ENCODE measurements around the gene HJV. TPM values are rescaled to one million over a fixed set of nuclear protein-coding genes. Genes with fewer than 3 reads are reported as not detected.

Gene HJV
- total and polyA plus RNA-seq, 4 donors = not detected

DNA sequence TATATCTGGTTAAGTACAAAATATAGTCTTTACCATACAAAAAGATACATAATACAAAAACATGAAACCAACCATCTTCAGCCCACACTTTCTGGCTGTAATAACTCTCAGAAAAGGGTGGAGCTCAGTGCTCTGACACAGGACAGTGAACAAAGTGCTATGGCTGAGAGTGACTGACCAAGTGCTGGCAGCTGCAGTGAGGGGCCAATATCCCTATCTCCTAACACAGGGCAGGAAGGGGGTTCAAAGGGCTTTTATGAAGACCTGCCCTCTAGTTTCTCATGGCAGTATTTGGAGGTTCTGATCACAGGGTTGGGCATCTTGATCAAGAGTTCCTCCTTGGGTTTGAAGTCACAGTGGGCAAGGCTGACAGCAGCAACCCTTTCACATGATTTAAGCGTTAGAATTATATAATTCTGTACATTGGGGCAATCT lies 29.0 kb downstream of the HJV start:
- no peak overlapping the region for H3K4me3 ChIP-seq (ENCODE audit: low read length in 2 of 2)
- no peaks in the 10 kb centered on the region for H3K27me3 ChIP-seq (ENCODE audit: control insufficient read depth in 1 of 2, insufficient read depth in 2 of 2, low read length in 1 of 2)
- peak overlapping the region; percentile 28 to 62 for H3K27ac ChIP-seq (ENCODE audit: low read depth in 1 of 2, low read length in 2 of 2)
- peaks cover 6 to 8% of the 10 kb centered on the region in 2 donors for H3K36me3 ChIP-seq (ENCODE audit: control insufficient read depth in 1 of 2, insufficient read depth in 2 of 2, low read length in 1 of 2)
- no peaks in the 10 kb centered on the region for H3K9me3 ChIP-seq (ENCODE audit: control insufficient read depth, low read length)
- peaks cover 8 to 20% of the 10 kb centered on the region in 2 donors for H3K4me1 ChIP-seq (ENCODE audit: control insufficient read depth in 1 of 2, insufficient read depth in 2 of 2, low read length in 2 of 2)
- DNase-seq = no peak
- 71 to 80% methylated on average over 1 of the region's 1 CpG for WGBS, 2 donors
- ATAC-seq (ENCODE audit: low FRiP score) = no peak
- intact Hi-C loops (cut with DNase I) = no loop called here

GRCh38 chr1:145991735-145992412 lies 29.7 kb downstream of the HJV start:
- Histone ChIP-seq H3K27ac (ENCODE audit: low read depth in 1 of 2, low read length in 2 of 2) (peak overlapping the region in 1 of 2 donors; percentile 32), H3K36me3 (ENCODE audit: control insufficient read depth in 1 of 2, insufficient read depth in 2 of 2, low read length in 1 of 2) (peaks cover 6 to 8% of the 10 kb centered on the region in 2 donors), H3K27me3 (ENCODE audit: control insufficient read depth in 1 of 2, insufficient read depth in 2 of 2, low read length in 1 of 2) (no peaks in the 10 kb centered on the region), H3K9me3 (ENCODE audit: control insufficient read depth, low read length) (no peaks in the 10 kb centered on the region), H3K4me1 (ENCODE audit: control insufficient read depth in 1 of 2, insufficient read depth in 2 of 2, low read length in 2 of 2) (peaks cover 8 to 20% of the 10 kb centered on the region in 2 donors), H3K4me3 (ENCODE audit: low read length in 2 of 2) (no peak overlapping the region)
- ATAC-seq (ENCODE audit: low FRiP score) (no peak), DNase-seq (no peak)
- 79 to 80% methylated on average over 10 of the region's 10 CpGs for WGBS, 2 donors
- intact Hi-C loops (cut with DNase I) = no loop called here

GRCh38 chr1:145990249-145990855 lies 31.2 kb downstream of the HJV start:
- no peak for ATAC-seq (ENCODE audit: low FRiP score)
- Histone ChIP-seq H3K27ac (ENCODE audit: low read depth in 1 of 2, low read length in 2 of 2) (no peak overlapping the region), H3K4me3 (ENCODE audit: low read length in 2 of 2) (no peak overlapping the region), H3K27me3 (ENCODE audit: control insufficient read depth in 1 of 2, insufficient read depth in 2 of 2, low read length in 1 of 2) (no peaks in the 10 kb centered on the region), H3K9me3 (ENCODE audit: control insufficient read depth, low read length) (no peaks in the 10 kb centered on the region), H3K4me1 (ENCODE audit: control insufficient read depth in 1 of 2, insufficient read depth in 2 of 2, low read length in 2 of 2) (peaks cover 8 to 20% of the 10 kb centered on the region in 2 donors), H3K36me3 (ENCODE audit: control insufficient read depth in 1 of 2, insufficient read depth in 2 of 2, low read length in 1 of 2) (peaks cover 6 to 8% of the 10 kb centered on the region in 2 donors)
- no peak for DNase-seq
- 92 to 94% methylated on average over 7 of the region's 7 CpGs for WGBS, 2 donors
- intact Hi-C loops (cut with DNase I) = no loop called here

- WGBS, 2 donors = 76 to 84% methylated on average over 5 of the region's 5 CpGs
- DNase-seq (no peak), ATAC-seq (ENCODE audit: low FRiP score) (no peak)
- H3K4me1 ChIP-seq (ENCODE audit: control insufficient read depth in 1 of 2, insufficient read depth in 2 of 2, low read length in 2 of 2) = peaks cover 0 to 14% of the 10 kb centered on the region in 2 donors
- peaks cover 0 to 4% of the 10 kb centered on the region in 2 donors for H3K36me3 ChIP-seq (ENCODE audit: control insufficient read depth in 1 of 2, insufficient read depth in 2 of 2, low read length in 1 of 2)
- intact Hi-C loops (cut with DNase I) = no loop called here
- no peaks in the 10 kb centered on the region for H3K9me3 ChIP-seq (ENCODE audit: control insufficient read depth, low read length)
- H3K4me3 ChIP-seq (ENCODE audit: low read length in 2 of 2) = no peak overlapping the region
- H3K27ac ChIP-seq (ENCODE audit: low read depth in 1 of 2, low read length in 2 of 2) = no peak overlapping the region
- H3K27me3 ChIP-seq (ENCODE audit: control insufficient read depth in 1 of 2, insufficient read depth in 2 of 2, low read length in 1 of 2) = no peaks in the 10 kb centered on the region
Measured at GRCh38 chr1:145988773-145989172, 32.8 kb downstream of the HJV start.

DNA sequence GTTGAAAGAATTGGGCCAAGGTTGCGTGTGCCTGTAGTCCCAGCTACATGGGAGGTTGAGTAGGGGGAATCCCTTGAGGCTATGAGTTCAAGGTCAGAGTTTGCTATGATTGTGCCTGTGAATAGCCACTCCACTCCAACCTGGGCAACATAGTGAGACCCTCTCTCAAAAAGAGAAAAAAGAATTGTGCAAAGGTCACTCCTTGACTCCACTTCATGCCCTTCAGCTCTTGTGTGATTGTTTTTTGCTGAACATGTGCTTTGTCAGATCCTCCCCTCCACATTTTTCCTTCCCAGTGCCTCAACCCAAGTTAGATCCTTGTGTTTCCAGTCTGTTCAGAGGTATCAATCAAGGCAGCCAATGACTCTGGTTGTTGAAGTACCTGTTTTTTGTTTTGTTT lies 33.6 kb downstream of the HJV start:
- no peak for DNase-seq
- H3K36me3 ChIP-seq (ENCODE audit: control insufficient read depth in 1 of 2, insufficient read depth in 2 of 2, low read length in 1 of 2) = no peaks in the 10 kb centered on the region
- H3K27ac ChIP-seq (ENCODE audit: low read depth in 1 of 2, low read length in 2 of 2) = no peak overlapping the region
- H3K9me3 ChIP-seq (ENCODE audit: control insufficient read depth, low read length) = no peaks in the 10 kb centered on the region
- ATAC-seq (ENCODE audit: low FRiP score) = no peak
- no peak overlapping the region for H3K4me3 ChIP-seq (ENCODE audit: low read length in 2 of 2)
- intact Hi-C loops (cut with DNase I) = no loop called here
- 100% methylated on average over 1 of the region's 1 CpG for WGBS, 2 donors
- H3K27me3 ChIP-seq (ENCODE audit: control insufficient read depth in 1 of 2, insufficient read depth in 2 of 2, low read length in 1 of 2) = no peaks in the 10 kb centered on the region
- peaks cover 0 to 6% of the 10 kb centered on the region in 2 donors for H3K4me1 ChIP-seq (ENCODE audit: control insufficient read depth in 1 of 2, insufficient read depth in 2 of 2, low read length in 2 of 2)

DNA sequence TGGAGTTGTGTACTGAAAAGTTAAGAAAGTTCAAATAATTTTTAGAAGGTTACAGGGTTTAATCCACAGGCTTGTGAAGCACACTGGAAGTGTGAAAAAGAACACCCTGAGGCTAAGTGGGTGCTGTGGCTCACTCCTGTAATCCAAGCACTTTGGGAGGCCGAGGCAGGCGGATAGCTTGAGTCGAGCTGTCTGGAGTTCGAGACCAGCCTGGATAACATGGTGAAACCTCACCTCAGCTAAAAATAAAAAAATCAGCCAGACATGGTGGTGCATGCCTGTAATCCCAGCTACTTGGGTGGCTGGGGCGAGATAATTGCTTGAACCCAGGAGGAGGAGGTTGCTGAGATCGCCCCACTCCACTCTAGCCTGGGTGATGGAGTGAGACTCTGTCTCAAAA lies 35.0 kb downstream of the HJV start:
- WGBS, 2 donors = 97 to 99% methylated on average over 6 of the region's 6 CpGs
- Histone ChIP-seq H3K4me1 (ENCODE audit: control insufficient read depth in 1 of 2, insufficient read depth in 2 of 2, low read length in 2 of 2) (peaks cover 0 to 3% of the 10 kb centered on the region in 2 donors), H3K4me3 (ENCODE audit: low read length in 2 of 2) (no peak overlapping the region), H3K27me3 (ENCODE audit: control insufficient read depth in 1 of 2, insufficient read depth in 2 of 2, low read length in 1 of 2) (no peaks in the 10 kb centered on the region), H3K9me3 (ENCODE audit: control insufficient read depth, low read length) (no peaks in the 10 kb centered on the region), H3K36me3 (ENCODE audit: control insufficient read depth in 1 of 2, insufficient read depth in 2 of 2, low read length in 1 of 2) (no peaks in the 10 kb centered on the region), H3K27ac (ENCODE audit: low read depth in 1 of 2, low read length in 2 of 2) (no peak overlapping the region)
- intact Hi-C loops (cut with DNase I) = no loop called here
- no peak for DNase-seq
- no peak for ATAC-seq (ENCODE audit: low FRiP score)

DNA sequence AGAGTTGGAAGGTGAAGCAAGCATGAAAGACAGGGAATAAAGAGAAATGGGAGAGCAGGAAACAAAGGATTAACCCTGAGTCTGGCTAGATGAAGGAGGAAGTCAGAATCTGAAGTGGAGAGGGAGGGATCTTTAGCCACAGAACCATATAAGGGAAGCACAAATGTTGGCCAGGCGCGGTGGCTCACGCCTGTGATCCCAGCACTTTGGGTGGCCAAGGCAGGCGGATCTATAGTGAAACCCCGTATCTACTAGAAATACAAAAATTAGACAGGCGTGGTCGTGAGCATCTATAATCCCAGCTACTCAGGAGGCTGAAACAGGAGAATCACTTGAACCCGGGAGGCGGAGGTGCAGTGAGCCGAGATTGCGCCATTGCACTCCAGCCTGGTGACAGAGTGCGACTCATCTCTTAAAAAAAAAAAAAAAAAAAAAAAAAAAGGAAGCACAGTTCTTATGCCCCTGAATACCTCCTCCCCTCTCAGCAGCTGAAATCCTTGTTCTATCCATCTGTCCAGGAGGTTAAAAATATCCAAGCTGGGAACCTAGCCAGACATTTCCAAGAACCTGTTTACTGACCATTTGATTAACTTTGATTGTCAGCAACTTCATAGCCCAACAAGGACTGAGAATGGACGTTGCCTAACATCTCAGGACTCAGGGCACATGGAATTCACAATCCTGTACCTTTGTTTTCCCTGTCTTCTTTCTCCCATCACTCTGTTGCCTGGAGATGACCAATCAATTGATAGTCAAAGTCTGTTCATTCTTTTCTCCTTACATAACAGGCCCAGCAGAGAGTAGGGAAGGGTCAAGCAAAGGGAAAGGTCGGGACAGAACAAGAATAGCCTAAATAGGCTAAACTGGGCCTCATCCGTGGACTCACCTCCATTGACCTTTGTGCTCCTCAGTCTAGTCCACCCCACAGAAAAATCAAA lies 35.8 kb downstream of the HJV start:
- DNase-seq = peak in 1 of 2 donors; percentile 71
- no peaks in the 10 kb centered on the region for H3K36me3 ChIP-seq (ENCODE audit: control insufficient read depth in 1 of 2, insufficient read depth in 2 of 2, low read length in 1 of 2)
- H3K4me1 ChIP-seq (ENCODE audit: control insufficient read depth in 1 of 2, insufficient read depth in 2 of 2, low read length in 2 of 2) = peaks cover under 1 to 3% of the 10 kb centered on the region in 2 donors
- H3K27ac ChIP-seq (ENCODE audit: low read depth in 1 of 2, low read length in 2 of 2) = peak overlapping the region; percentile 42 to 65
- H3K9me3 ChIP-seq (ENCODE audit: control insufficient read depth, low read length) = no peaks in the 10 kb centered on the region
- intact Hi-C loops (cut with DNase I) = no loop called here
- ATAC-seq (ENCODE audit: low FRiP score) = peak; percentile 12
- H3K27me3 ChIP-seq (ENCODE audit: control insufficient read depth in 1 of 2, insufficient read depth in 2 of 2, low read length in 1 of 2) = no peaks in the 10 kb centered on the region
- 68 to 69% methylated on average over 15 of the region's 15 CpGs for WGBS, 2 donors
- no peak overlapping the region for H3K4me3 ChIP-seq (ENCODE audit: low read length in 2 of 2)

DNA sequence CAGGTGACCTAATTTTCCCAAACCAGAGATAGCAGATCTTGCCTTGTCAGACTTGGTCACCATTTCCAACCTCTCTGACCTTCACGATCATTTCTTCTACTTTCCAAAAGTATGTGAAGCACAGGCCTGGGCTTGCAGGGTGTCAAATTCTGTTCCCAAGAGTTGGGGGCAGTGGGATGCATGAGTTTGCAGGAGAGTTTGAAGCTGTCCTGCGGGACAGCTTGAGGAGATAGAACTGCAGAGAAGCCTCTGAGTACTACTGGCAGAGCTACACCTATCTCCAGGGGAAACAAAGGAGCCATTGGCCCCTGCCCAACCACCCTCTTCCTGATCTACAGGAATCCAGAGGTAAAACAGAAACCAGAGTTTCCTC lies 36.4 kb downstream of the HJV start:
- no peaks in the 10 kb centered on the region for H3K27me3 ChIP-seq (ENCODE audit: control insufficient read depth in 1 of 2, insufficient read depth in 2 of 2, low read length in 1 of 2)
- DNase-seq (no peak), ATAC-seq (ENCODE audit: low FRiP score) (no peak)
- intact Hi-C loops (cut with DNase I) = no loop called here
- no peaks in the 10 kb centered on the region for H3K36me3 ChIP-seq (ENCODE audit: control insufficient read depth in 1 of 2, insufficient read depth in 2 of 2, low read length in 1 of 2)
- no peak overlapping the region for H3K4me3 ChIP-seq (ENCODE audit: low read length in 2 of 2)
- WGBS, 2 donors = 70 to 82% methylated on average over 2 of the region's 2 CpGs
- H3K9me3 ChIP-seq (ENCODE audit: control insufficient read depth, low read length) = no peaks in the 10 kb centered on the region
- peaks cover 3 to 7% of the 10 kb centered on the region in 2 donors for H3K4me1 ChIP-seq (ENCODE audit: control insufficient read depth in 1 of 2, insufficient read depth in 2 of 2, low read length in 2 of 2)
- H3K27ac ChIP-seq (ENCODE audit: low read depth in 1 of 2, low read length in 2 of 2) = peak overlapping the region in 1 of 2 donors; percentile 82

Data from aorta (tissue), 5 donors.